A549 (cell line): ENCODE measurements around the gene DCUN1D1. TPM values are rescaled to one million over a fixed set of nuclear protein-coding genes. Genes with fewer than 3 reads are reported as not detected.

Experiments
- ATAC-seq, 2 experiments: fragments of 200-7000 bp in 1 of 2; fragments of >200 bp in 1 of 2; cut with Nextera tagmentation in 1 of 2; cut with Tn5 transposase in 1 of 2; 3 replicates each; pipeline versions ENCODE4 v1.8.0 to v1.9.1; 2018 to 2020; ENCODE audit warnings: mild to moderate bottlenecking in 1 of 2, moderate library complexity in 1 of 2
- CTCF ChIA-PET: fragments of 300-600 bp; sonication (Branson Sonifier 250); formaldehyde crosslinking; extraction: SDS; loops from one replicate; lab custom pipeline; 2021; ENCODE audit warnings: antibody characterized with exemption, inconsistent platforms; lab: Yijun Ruan, JAX
- POLR2A ChIA-PET: fragments of 350-600 bp; formaldehyde crosslinking; extraction: SDS; loops from one replicate; lab custom pipeline; 2021; ENCODE audit warnings: antibody characterized with exemption, inconsistent platforms; lab: Yijun Ruan, JAX
- DNase-seq, 2 experiments: peaks; one replicate each; pipeline versions ENCODE4 v3.0.0 to v3.0.0-alpha.2; 2011 to 2016; ENCODE audit warnings: low read depth in 1 of 2, low spot score in 1 of 2
- FAIRE-seq: peaks from 2 replicates; lab custom pipeline; 2011; peaks lifted over from hg19 to GRCh38; lab: Jason Lieb, UNC
- H3K27ac ChIP-seq, 2 experiments: fragments of >200 bp; sonication (Bioruptor Twin); formaldehyde crosslinking; 3 replicates each; pipeline ENCODE4 v1.5.1; 2016 to 2017
- H3K4me1 ChIP-seq: fragments of >200 bp; sonication (Bioruptor Twin); formaldehyde crosslinking; 3 replicates; pipeline ENCODE4 v1.6.1; 2016
- H3K4me2 ChIP-seq: fragments of >200 bp; sonication (Bioruptor Twin); formaldehyde crosslinking; 3 replicates; pipeline ENCODE4 v1.6.1; 2016
- H3K4me3 ChIP-seq: fragments of >200 bp; sonication (Bioruptor Twin); formaldehyde crosslinking; 3 replicates; pipeline ENCODE4 v1.5.1; 2016
- H3K9me3 ChIP-seq: fragments of >200 bp; sonication (Bioruptor Twin); formaldehyde crosslinking; 3 replicates; pipeline ENCODE4 v1.6.1; 2016
- HOXA7 ChIP-seq: fragments of 250-450 bp; sonication (Bioruptor Pico); IDR thresholded peaks from 2 replicates; pipeline ENCODE4 v1.5.0; 2020; ENCODE audit warnings: mild to moderate bottlenecking, moderate library complexity
- KDM1A ChIP-seq: fragments of 200-600 bp; sonication (generic); IDR thresholded peaks from 2 replicates; pipeline ENCODE4 v1.6.1; 2016; ENCODE audit warnings: low read depth, mild to moderate bottlenecking
- NR3C1 ChIP-seq: fragments of >200 bp; sonication (Bioruptor Twin); formaldehyde crosslinking; IDR thresholded peaks from 3 replicates; pipeline ENCODE4 v1.6.1; 2017
- PHF8 ChIP-seq: fragments of 200-600 bp; sonication (generic); IDR thresholded peaks from 2 replicates; pipeline ENCODE4 v1.6.1; 2016; ENCODE audit warnings: low read depth, mild to moderate bottlenecking, antibody characterized with exemption, moderate library complexity, borderline replicate concordance
- RAD21 ChIP-seq, 2 experiments: fragments of >200 bp in 1 of 2; sonication (Bioruptor Twin) in 1 of 2; formaldehyde crosslinking in 1 of 2; IDR thresholded peaks in 1 of 2; conservative IDR thresholded peaks in 1 of 2; 2 replicates in 1 of 2; 3 replicates in 1 of 2; pipeline ENCODE4 v1.6.1; 2012 to 2018; ENCODE audit warnings: inconsistent platforms in 1 of 2
- RARB ChIP-seq: fragments of 250-450 bp; sonication (Bioruptor Pico); IDR thresholded peaks from 2 replicates; pipeline ENCODE4 v1.8.0; 2021; ENCODE audit warnings: mild to moderate bottlenecking, moderate library complexity
- RFX5 ChIP-seq: fragments of 450-650 bp; IDR thresholded peaks from 2 replicates; pipeline ENCODE4 v1.7.1; 2014; ENCODE audit warnings: antibody characterized with exemption, mild to moderate bottlenecking, moderate library complexity
- SMC3 ChIP-seq: fragments of >200 bp; sonication (Bioruptor Twin); formaldehyde crosslinking; IDR thresholded peaks from 3 replicates; pipeline ENCODE4 v1.6.1; 2018; ENCODE audit warnings: inconsistent platforms
- TFCP2L1 ChIP-seq: fragments of 250-450 bp; sonication (Bioruptor Pico); IDR thresholded peaks from 2 replicates; pipeline ENCODE4 v1.5.0; 2021; ENCODE audit warnings: mild to moderate bottlenecking
- ZC3H11A ChIP-seq: fragments of 450-650 bp; IDR thresholded peaks from 2 replicates; pipeline ENCODE4 v1.6.1; 2014; ENCODE audit warnings: antibody characterized with exemption, mild to moderate bottlenecking
- ZNF302 ChIP-seq: fragments of 250-450 bp; sonication (Bioruptor Pico); IDR thresholded peaks from 2 replicates; pipeline ENCODE4 v1.9.0; 2021; ENCODE audit warnings: inconsistent platforms, mild to moderate bottlenecking, moderate library complexity
- WGBS: methylation state at CpG from one replicate; pipeline ENCODE4 v1.1.6; 2017; ENCODE audit errors: missing lambda C conversion rate; 5-methylcytosine and 5-hydroxymethylcytosine counted together
- polyA plus RNA-seq, 4 experiments: library from polyadenylated mRNA; depleted of rRNA in 3 of 4; stranded (reverse); fragments of >200 nt; fragmentation: RNase III in 1 of 4; extraction: RNeasy Plus Mini Kit Qiagen cat#74134 plus additional on column Dnase treatment in 1 of 4; gene quantifications; 2 replicates in 3 of 4; 3 replicates in 1 of 4; pipeline ENCODE4 v1.2.3, GENCODE V29; 2011 to 2017
- TF ChIP-seq, protein P1 (sequence below): fragments of >200 bp; sonication (Bioruptor Twin); formaldehyde crosslinking; IDR thresholded peaks from 3 replicates; pipeline ENCODE4 v1.5.1; 2016
- TF ChIP-seq, protein P2 (sequence below): fragments of 200-600 bp; sonication (generic); IDR thresholded peaks from 2 replicates; pipeline ENCODE4 v1.6.1; 2016; ENCODE audit warnings: antibody characterized with exemption, mild to moderate bottlenecking, moderate library complexity
- TF ChIP-seq, protein P3 (sequence below): IDR thresholded peaks from 2 replicates; pipeline ENCODE4 v1.6.1; 2012; ENCODE audit warnings: low read depth, borderline replicate concordance
- TF ChIP-seq, protein P4 (sequence below): fragments of >200 bp; sonication (Bioruptor Twin); formaldehyde crosslinking; IDR thresholded peaks from 2 replicates; pipeline ENCODE4 v1.6.1; 2016

DCUN1D1 gene
- polyA plus RNA-seq, 2 of the 4 experiments (the other 2 are of a cell fraction) = 20.3 to 34.4 TPM

DNA sequence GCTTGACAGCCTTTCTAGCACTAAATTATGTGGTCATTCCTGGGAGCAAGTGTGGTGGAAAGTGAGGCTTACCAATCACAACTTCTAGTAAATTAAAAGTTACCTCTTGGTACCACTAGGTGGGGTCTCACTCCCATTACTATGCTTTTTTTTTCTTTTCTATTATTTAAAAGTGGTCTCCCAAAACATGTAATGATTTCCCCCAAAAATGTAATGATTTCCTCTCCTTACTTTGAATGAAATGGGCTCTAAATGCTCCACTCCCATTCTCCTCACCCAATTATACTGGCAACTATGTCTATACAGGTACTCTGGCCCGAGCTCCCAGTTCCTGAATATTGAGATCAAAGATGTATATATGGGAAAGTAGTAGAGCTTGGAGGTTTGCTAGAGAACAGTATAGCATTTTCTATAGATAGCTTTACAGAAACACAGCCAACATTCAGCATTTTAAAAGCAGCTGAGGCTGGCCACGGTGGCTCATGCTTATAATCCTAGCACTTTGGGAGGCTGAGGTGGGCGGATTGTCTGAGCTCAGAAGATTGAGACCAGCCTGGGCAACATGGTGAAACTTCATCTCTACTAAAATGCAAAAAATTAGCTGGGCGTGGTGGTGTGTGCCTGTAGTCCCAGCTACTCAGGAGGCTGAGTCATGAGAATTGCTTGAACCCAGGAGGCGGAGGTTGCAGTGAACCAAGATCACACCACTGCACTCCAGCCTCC lies 70.9 kb downstream of the DCUN1D1 start:
- Histone ChIP-seq H3K4me1 (0 out of 3 replicates have a peak, but pooled peaks cover 4% of the 10 kb centered on the region), H3K9me3 (no peaks in the 10 kb centered on the region), H3K4me2 (0 out of 3 replicates have a peak overlapping the region, but pooled peaks have one; percentile 5), H3K4me3 (no peak overlapping the region), H3K27ac (no peak overlapping the region)
- CTCF ChIA-PET = interaction anchor here (0.6 to 1.6 kb wide), 4 partner anchors 10 to 136 kb away, joined by 3 to 9 read pairs (median 5); no protein-coding TSS in a partner anchor
- TF ChIP-seq RAD21 (conservative IDR thresholded peaks at IDR 0.05 in 1 of 2, IDR thresholded peaks at IDR 0.05 in 1 of 2) (peak; percentile 37 to 47), SMC3 (peak; percentile 29; the same call in 1 of the 3 replicates), ZC3H11A (no peak), RFX5 (no peak), ZNF302 (no peak), RARB (CRISPR knock-in tag) (no peak), HOXA7 (CRISPR knock-in tag) (no peak), NR3C1 (no peak)
- TF ChIP-seq, protein P1, sequence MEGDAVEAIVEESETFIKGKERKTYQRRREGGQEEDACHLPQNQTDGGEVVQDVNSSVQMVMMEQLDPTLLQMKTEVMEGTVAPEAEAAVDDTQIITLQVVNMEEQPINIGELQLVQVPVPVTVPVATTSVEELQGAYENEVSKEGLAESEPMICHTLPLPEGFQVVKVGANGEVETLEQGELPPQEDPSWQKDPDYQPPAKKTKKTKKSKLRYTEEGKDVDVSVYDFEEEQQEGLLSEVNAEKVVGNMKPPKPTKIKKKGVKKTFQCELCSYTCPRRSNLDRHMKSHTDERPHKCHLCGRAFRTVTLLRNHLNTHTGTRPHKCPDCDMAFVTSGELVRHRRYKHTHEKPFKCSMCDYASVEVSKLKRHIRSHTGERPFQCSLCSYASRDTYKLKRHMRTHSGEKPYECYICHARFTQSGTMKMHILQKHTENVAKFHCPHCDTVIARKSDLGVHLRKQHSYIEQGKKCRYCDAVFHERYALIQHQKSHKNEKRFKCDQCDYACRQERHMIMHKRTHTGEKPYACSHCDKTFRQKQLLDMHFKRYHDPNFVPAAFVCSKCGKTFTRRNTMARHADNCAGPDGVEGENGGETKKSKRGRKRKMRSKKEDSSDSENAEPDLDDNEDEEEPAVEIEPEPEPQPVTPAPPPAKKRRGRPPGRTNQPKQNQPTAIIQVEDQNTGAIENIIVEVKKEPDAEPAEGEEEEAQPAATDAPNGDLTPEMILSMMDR = peak; percentile 51
- TF ChIP-seq, protein P2, sequence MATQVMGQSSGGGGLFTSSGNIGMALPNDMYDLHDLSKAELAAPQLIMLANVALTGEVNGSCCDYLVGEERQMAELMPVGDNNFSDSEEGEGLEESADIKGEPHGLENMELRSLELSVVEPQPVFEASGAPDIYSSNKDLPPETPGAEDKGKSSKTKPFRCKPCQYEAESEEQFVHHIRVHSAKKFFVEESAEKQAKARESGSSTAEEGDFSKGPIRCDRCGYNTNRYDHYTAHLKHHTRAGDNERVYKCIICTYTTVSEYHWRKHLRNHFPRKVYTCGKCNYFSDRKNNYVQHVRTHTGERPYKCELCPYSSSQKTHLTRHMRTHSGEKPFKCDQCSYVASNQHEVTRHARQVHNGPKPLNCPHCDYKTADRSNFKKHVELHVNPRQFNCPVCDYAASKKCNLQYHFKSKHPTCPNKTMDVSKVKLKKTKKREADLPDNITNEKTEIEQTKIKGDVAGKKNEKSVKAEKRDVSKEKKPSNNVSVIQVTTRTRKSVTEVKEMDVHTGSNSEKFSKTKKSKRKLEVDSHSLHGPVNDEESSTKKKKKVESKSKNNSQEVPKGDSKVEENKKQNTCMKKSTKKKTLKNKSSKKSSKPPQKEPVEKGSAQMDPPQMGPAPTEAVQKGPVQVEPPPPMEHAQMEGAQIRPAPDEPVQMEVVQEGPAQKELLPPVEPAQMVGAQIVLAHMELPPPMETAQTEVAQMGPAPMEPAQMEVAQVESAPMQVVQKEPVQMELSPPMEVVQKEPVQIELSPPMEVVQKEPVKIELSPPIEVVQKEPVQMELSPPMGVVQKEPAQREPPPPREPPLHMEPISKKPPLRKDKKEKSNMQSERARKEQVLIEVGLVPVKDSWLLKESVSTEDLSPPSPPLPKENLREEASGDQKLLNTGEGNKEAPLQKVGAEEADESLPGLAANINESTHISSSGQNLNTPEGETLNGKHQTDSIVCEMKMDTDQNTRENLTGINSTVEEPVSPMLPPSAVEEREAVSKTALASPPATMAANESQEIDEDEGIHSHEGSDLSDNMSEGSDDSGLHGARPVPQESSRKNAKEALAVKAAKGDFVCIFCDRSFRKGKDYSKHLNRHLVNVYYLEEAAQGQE = no peak
- TF ChIP-seq, protein P3, sequence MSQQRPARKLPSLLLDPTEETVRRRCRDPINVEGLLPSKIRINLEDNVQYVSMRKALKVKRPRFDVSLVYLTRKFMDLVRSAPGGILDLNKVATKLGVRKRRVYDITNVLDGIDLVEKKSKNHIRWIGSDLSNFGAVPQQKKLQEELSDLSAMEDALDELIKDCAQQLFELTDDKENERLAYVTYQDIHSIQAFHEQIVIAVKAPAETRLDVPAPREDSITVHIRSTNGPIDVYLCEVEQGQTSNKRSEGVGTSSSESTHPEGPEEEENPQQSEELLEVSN = no peak
- ATAC-seq (peak in 1 of 2 experiments; percentile 57; a peak in 3 of 6 replicates), FAIRE-seq (no peak), DNase-seq (peak; percentile 6 to 10)
- POLR2A ChIA-PET = no interaction called here
- 84% methylated on average over 5 of the region's 5 CpGs for whole genome bisulfite sequencing

DNA sequence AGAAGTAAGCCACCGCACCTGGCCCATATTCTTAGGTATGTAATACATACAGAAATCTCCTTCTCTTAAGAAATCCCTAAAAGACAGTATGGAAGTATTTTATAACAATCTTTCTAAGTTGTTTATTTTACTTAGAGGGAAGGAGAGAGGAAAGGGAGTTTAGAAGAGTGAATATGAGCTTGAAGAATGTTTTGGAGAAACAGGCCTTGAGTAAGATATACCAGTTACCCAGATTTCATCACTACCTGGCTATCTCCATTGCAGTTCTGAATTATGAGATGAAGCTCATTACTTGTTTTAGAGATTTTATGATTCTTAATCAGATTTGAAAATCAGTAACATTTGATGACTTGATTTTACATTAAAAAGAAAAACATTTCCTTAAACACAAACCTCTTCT lies 71.9 kb downstream of the DCUN1D1 start:
- no peak for DNase-seq
- WGBS = 91% methylated on average over 1 of the region's 1 CpG
- H3K9me3 ChIP-seq = no peaks in the 10 kb centered on the region
- POLR2A ChIA-PET = no interaction called here
- TF ChIP-seq PHF8 (no peak), RFX5 (no peak), TFCP2L1 (CRISPR knock-in tag) (no peak), KDM1A (no peak)
- TF ChIP-seq, protein P4, sequence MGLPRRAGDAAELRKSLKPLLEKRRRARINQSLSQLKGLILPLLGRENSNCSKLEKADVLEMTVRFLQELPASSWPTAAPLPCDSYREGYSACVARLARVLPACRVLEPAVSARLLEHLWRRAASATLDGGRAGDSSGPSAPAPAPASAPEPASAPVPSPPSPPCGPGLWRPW = no peak
- TF ChIP-seq, protein P1 = no peak
- TF ChIP-seq, all 56 proteins: peak for 0
- 0 out of 3 replicates have a peak, but pooled peaks cover 4% of the 10 kb centered on the region for H3K4me1 ChIP-seq
- no peak for ATAC-seq
- CTCF ChIA-PET = interaction anchor here (1.0 to 1.5 kb wide), 2 partner anchors 9 to 10 kb away, joined by 3 to 5 read pairs; no protein-coding TSS in a partner anchor
- no peak overlapping the region for H3K4me2 ChIP-seq
- FAIRE-seq = no peak
- H3K27ac ChIP-seq = no peak overlapping the region
- no peak overlapping the region for H3K4me3 ChIP-seq
